K562 (cell line): ENCODE results near the gene C1orf105. TPM values are rescaled to one million over a fixed set of nuclear protein-coding genes. Genes with fewer than 3 reads are reported as not detected.

Source experiments
- ATAC-seq: fragments of 200-7000 bp; cut with Tn5 transposase; 3 replicates; pipeline ENCODE4 v1.9.1; 2020; ENCODE audit warnings: moderate library complexity
- BruUV-seq: library from RNA; stranded (reverse); fragments of 400-500 nt; replicated peaks from 2 replicates; lab custom pipeline; 2021; lab: Mats Ljungman, UMichigan
- CTCF ChIA-PET: fragments of 300-600 bp; formaldehyde crosslinking; extraction: SDS; loops from one replicate; lab custom pipeline; 2021; ENCODE audit warnings: low intra/inter-chr PET ratio; lab: Yijun Ruan, JAX
- POLR2A ChIA-PET: fragments of 300-600, 350-650 bp; sonication (Branson Sonifier 250); formaldehyde crosslinking; extraction: SDS; loops from one replicate; lab custom pipeline; 2021; ENCODE audit warnings: antibody characterized with exemption, inconsistent platforms; lab: Yijun Ruan, JAX
- DNase-seq, 4 experiments: peaks; one replicate each; pipeline versions ENCODE4 v3.0.0 to v3.0.0-alpha.2; 2011 to 2018; ENCODE audit warnings: low spot score in 3 of 4, mixed read lengths in 3 of 4; ENCODE audit errors: extremely low read depth in 1 of 4
- FAIRE-seq: peaks from 2 replicates; lab custom pipeline; 2011; peaks lifted over from hg19 to GRCh38; lab: Jason Lieb, UNC
- H2AFZ ChIP-seq: 2 replicates; pipeline ENCODE4 v1.6.0; 2011; ENCODE audit warnings: low read depth, low read length, control low read depth, inconsistent platforms
- H3K27ac ChIP-seq: fragments of 200-600 bp; 3 replicates; pipeline ENCODE4 v1.8.0; 2011; ENCODE audit warnings: low read depth, mild to moderate bottlenecking, control low read depth, inconsistent platforms, low read length, moderate library complexity, mixed read lengths; ENCODE audit errors: extremely low read depth
- H3K27me3 ChIP-seq, 2 experiments: fragments of 300-600 bp in 1 of 2; 2 replicates in 1 of 2; 3 replicates in 1 of 2; pipeline versions ENCODE4 v1.6.0 to v1.8.0; 2011; ENCODE audit warnings: inconsistent platforms in 2 of 2, low read length in 2 of 2, mild to moderate bottlenecking in 1 of 2, mixed read lengths in 1 of 2, moderate library complexity in 1 of 2; ENCODE audit not compliant: control insufficient read depth in 2 of 2, insufficient read depth in 2 of 2
- H3K36me3 ChIP-seq: fragments of 300-600 bp; 3 replicates; pipeline ENCODE4 v1.8.0; 2011; ENCODE audit warnings: mild to moderate bottlenecking, low read length, inconsistent platforms; ENCODE audit not compliant: control insufficient read depth, insufficient read depth
- H3K4me1 ChIP-seq, 2 experiments: fragments of 200-600 bp in 1 of 2; replicated peaks in 1 of 2; 2 replicates in 1 of 2; 3 replicates in 1 of 2; pipeline versions ENCODE4 v1.5.1 to v1.8.0; 2011; ENCODE audit warnings: inconsistent platforms in 2 of 2, low read length in 2 of 2, mild to moderate bottlenecking in 1 of 2, mixed read lengths in 1 of 2, moderate library complexity in 1 of 2; ENCODE audit not compliant: control insufficient read depth in 2 of 2, insufficient read depth in 2 of 2
- H3K4me2 ChIP-seq: 2 replicates; pipeline ENCODE4 v1.6.1; 2011; ENCODE audit warnings: low read length, control low read depth, inconsistent platforms, mixed read lengths; ENCODE audit not compliant: insufficient read depth
- H3K4me3 ChIP-seq: fragments of 200-600 bp; sonication (generic), shearing (Covaris generic); 2 replicates; pipeline ENCODE4 v1.5.1; 2016; ENCODE audit warnings: control low read depth, inconsistent platforms
- H3K79me2 ChIP-seq: fragments of 200-600 bp; 3 replicates; pipeline ENCODE4 v1.8.0; 2011; ENCODE audit warnings: low read length, inconsistent platforms; ENCODE audit not compliant: control insufficient read depth, insufficient read depth
- H3K9ac ChIP-seq, 2 experiments: 2 replicates each; pipeline versions ENCODE4 v1.6.0 to v1.6.1; 2011; ENCODE audit warnings: low read depth in 2 of 2, low read length in 2 of 2, control low read depth in 1 of 2, inconsistent platforms in 1 of 2, mild to moderate bottlenecking in 1 of 2, mixed read lengths in 1 of 2; ENCODE audit not compliant: insufficient read depth in 1 of 2
- H3K9me1 ChIP-seq: one replicate; pipeline ENCODE4 v1.6.0; 2011; ENCODE audit warnings: inconsistent platforms, mild to moderate bottlenecking, low read length, moderate library complexity; ENCODE audit not compliant: control insufficient read depth, insufficient read depth
- H3K9me3 ChIP-seq: replicated peaks from 2 replicates; pipeline ENCODE4 v1.5.1; 2011; ENCODE audit warnings: low read depth, low read length, inconsistent platforms; ENCODE audit not compliant: control insufficient read depth, insufficient read depth
- H4K20me1 ChIP-seq: replicated peaks from 2 replicates; pipeline ENCODE4 v1.6.1; 2011; ENCODE audit warnings: low read length, inconsistent platforms, mixed read lengths; ENCODE audit not compliant: control insufficient read depth, insufficient read depth
- FIP1L1 ChIP-seq: fragments of 200-400 bp; formaldehyde crosslinking; IDR thresholded peaks from 2 replicates; pipeline ENCODE4 v1.6.1; 2018; ENCODE audit warnings: mild to moderate bottlenecking, low read depth, low read length; ENCODE audit not compliant: poor library complexity, severe bottlenecking
- KDM2B ChIP-seq: fragments of 250-450 bp; sonication (Bioruptor Pico); IDR thresholded peaks from 2 replicates; pipeline ENCODE4 v1.8.0; 2021; ENCODE audit warnings: mild to moderate bottlenecking, moderate library complexity
- PURB ChIP-seq: sonication (generic); formaldehyde crosslinking; IDR thresholded peaks from 2 replicates; pipeline ENCODE4 v1.9.0; 2021; ENCODE audit warnings: low read depth, mild to moderate bottlenecking, missing genetic modification reagents
- RFX7 ChIP-seq: fragments of 250-450 bp; sonication (Bioruptor Pico); IDR thresholded peaks from 2 replicates; pipeline ENCODE4 v1.5.1; 2021; ENCODE audit warnings: mild to moderate bottlenecking
- ZNF436 ChIP-seq: fragments of 250-450, 450-650 bp; sonication (Bioruptor Pico); formaldehyde crosslinking; IDR thresholded peaks from 2 replicates; pipeline ENCODE4 v1.7.0; 2020; ENCODE audit warnings: mild to moderate bottlenecking
- ZNF586 ChIP-seq: fragments of 450-650 bp; formaldehyde crosslinking; conservative IDR thresholded peaks from 2 replicates; pipeline ENCODE4 v1.4.0; 2020; ENCODE audit warnings: mild to moderate bottlenecking, moderate library complexity
- ZSCAN29 ChIP-seq: fragments of 450-650 bp; IDR thresholded peaks from 2 replicates; pipeline ENCODE4 v1.6.1; 2017
- WGBS: fragments of 100-300 bp; shearing (Covaris generic); methylation state at CpG from one replicate; pipeline ENCODE4 v1.1.6; 2016; ENCODE audit warnings: low coverage, mixed read lengths; ENCODE audit not compliant: insufficient coverage; ENCODE audit errors: missing lambda C conversion rate; 5-methylcytosine and 5-hydroxymethylcytosine counted together
- in situ Hi-C: fragments of 300-500 bp; cut with MboI; formaldehyde crosslinking; loops from 4 replicates; pipeline ENCODE4 v1.15.0; 2018; ENCODE audit warnings: inconsistent platforms, mixed read lengths
- intact Hi-C: fragments of 100-400 bp; cut with micrococcal nuclease; formaldehyde crosslinking; loops from 2 replicates; pipeline ENCODE4 v1.14.2; 2022
- polyA plus RNA-seq, 8 experiments: library from polyadenylated mRNA; depleted of rRNA in 4 of 8; stranded (reverse) in 5 of 8; unstranded in 3 of 8; fragments of >200 nt; fragmentation: Nextera tagmentation in 2 of 8; fragmentation: Illumina TruSeq in 1 of 8; extraction: Ambion mirVana in 2 of 8; extraction: Trizol in 1 of 8; gene quantifications; 2 replicates each; pipeline versions ENCODE4 v1.2.1 to v1.2.3, GENCODE V29; 2011 to 2014; ENCODE audit warnings: inconsistent platforms in 1 of 8, missing spikeins in 1 of 8
- total RNA-seq, 7 experiments: library from RNA; depleted of rRNA in 6 of 7; stranded (reverse); fragments of >200 nt in 6 of 7; fragmentation: Illumina TruSeq in 2 of 7; extraction: Trizol in 2 of 7; gene quantifications; 2 replicates each; pipeline versions ENCODE4 v1.2.1 to v1.2.3, GENCODE V29; 2011 to 2021; ENCODE audit warnings: low replicate concordance in 1 of 7
- TF ChIP-seq, protein P1 (sequence below), 3 experiments: IDR thresholded peaks in 2 of 3; conservative IDR thresholded peaks in 1 of 3; 2 replicates each; pipeline ENCODE4 v1.5.1; 2011 to 2012; ENCODE audit warnings: low read length in 3 of 3, mild to moderate bottlenecking in 3 of 3, control low read depth in 2 of 3, improper control_type of control experiment in 1 of 3, inconsistent platforms in 1 of 3, low read depth in 1 of 3, mixed read lengths in 1 of 3, moderate library complexity in 1 of 3; ENCODE audit not compliant: insufficient read depth in 2 of 3
- TF ChIP-seq, protein P2 (sequence below): sonication (generic); IDR thresholded peaks from 2 replicates; pipeline ENCODE4 v1.6.1; 2016

Gene C1orf105
- total and polyA plus RNA-seq, 9 of the 15 experiments (the other 6 are each of a cell fraction or from before 2014, with no cell fraction given) = 0.08 TPM; not detected in 8

DNA sequence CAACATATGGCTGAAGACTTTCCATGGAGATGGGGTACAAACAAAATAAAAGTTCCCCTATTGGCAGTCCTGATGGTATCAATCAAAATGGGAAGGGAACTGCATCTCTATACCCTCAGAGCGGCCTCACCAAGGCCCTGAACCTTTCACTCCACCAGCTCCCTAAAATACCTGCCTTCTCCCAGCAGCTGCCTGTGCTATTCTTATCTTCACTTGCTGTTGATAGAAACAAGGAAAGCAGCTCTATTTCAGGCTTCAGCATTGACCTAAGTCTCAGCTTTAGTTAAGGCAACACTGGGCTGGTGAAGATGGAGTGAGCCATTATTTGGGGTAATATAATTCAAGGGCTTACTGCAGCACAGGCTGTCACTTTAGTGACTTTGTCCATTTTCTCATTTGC, 45.1 kb downstream of the C1orf105 start:
- in situ Hi-C loops = no loop called here
- Histone ChIP-seq H3K9me3 (no peaks in the 10 kb centered on the region), H3K27ac (no peak overlapping the region), H3K9ac (no peak overlapping the region), H2AFZ (0 out of 2 replicates have a peak overlapping the region, but pooled peaks have one; percentile 1), H3K4me2 (no peak overlapping the region), H3K27me3 (no peaks in the 10 kb centered on the region; a peak in 1 of 5 replicates), H3K36me3 (no peaks in the 10 kb centered on the region), H3K4me3 (no peak overlapping the region), H3K4me1 (no peaks in the 10 kb centered on the region), H3K9me1 (no peaks in the 10 kb centered on the region), H4K20me1 (no peaks in the 10 kb centered on the region), H3K79me2 (no peaks in the 10 kb centered on the region)
- intact Hi-C loops = no loop called here
- DNase-seq = no peak
- ATAC-seq = no peak
- WGBS = 28% methylated on average over 1 of the region's 1 CpG
- BruUV-seq = no TSS peak
- no peak for FAIRE-seq
- ChIA-PET POLR2A (interaction anchor here (1.0 to 1.1 kb wide), 2 partner anchors 9 to 67 kb away, joined by 5 read pairs; partner anchors contain the start of gene SUCO), CTCF (no interaction called here)
- TF ChIP-seq ZSCAN29 (no peak), ZNF586 (CRISPR knock-in tag) (no peak), FIP1L1 (no peak), ZNF436 (no peak), KDM2B (no peak), PURB (CRISPR knock-in tag) (no peak), RFX7 (CRISPR knock-in tag) (no peak)
- TF ChIP-seq, protein P1, sequence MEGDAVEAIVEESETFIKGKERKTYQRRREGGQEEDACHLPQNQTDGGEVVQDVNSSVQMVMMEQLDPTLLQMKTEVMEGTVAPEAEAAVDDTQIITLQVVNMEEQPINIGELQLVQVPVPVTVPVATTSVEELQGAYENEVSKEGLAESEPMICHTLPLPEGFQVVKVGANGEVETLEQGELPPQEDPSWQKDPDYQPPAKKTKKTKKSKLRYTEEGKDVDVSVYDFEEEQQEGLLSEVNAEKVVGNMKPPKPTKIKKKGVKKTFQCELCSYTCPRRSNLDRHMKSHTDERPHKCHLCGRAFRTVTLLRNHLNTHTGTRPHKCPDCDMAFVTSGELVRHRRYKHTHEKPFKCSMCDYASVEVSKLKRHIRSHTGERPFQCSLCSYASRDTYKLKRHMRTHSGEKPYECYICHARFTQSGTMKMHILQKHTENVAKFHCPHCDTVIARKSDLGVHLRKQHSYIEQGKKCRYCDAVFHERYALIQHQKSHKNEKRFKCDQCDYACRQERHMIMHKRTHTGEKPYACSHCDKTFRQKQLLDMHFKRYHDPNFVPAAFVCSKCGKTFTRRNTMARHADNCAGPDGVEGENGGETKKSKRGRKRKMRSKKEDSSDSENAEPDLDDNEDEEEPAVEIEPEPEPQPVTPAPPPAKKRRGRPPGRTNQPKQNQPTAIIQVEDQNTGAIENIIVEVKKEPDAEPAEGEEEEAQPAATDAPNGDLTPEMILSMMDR (IDR thresholded peaks at IDR 0.05 in 2 of 3, conservative IDR thresholded peaks at IDR 0.05 in 1 of 3; ENCODE audit: insufficient read depth in 2 of 3, low read depth in 1 of 3, low read length in 3 of 3) = no peak
- TF ChIP-seq, protein P2, sequence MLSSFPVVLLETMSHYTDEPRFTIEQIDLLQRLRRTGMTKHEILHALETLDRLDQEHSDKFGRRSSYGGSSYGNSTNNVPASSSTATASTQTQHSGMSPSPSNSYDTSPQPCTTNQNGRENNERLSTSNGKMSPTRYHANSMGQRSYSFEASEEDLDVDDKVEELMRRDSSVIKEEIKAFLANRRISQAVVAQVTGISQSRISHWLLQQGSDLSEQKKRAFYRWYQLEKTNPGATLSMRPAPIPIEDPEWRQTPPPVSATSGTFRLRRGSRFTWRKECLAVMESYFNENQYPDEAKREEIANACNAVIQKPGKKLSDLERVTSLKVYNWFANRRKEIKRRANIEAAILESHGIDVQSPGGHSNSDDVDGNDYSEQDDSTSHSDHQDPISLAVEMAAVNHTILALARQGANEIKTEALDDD = no peak
